H9 (cell line): ENCODE data around the gene PPHLN1. TPM values are rescaled to one million over a fixed set of nuclear protein-coding genes. Genes with fewer than 3 reads are reported as not detected.

Experiments
- DNase-seq: peaks from one replicate; pipeline ENCODE4 v3.0.0-alpha.2; 2017
- H2AFZ ChIP-seq: one replicate; pipeline ENCODE4 v1.6.1; 2013; ENCODE audit warnings: mild to moderate bottlenecking, low read length, control low read depth, moderate library complexity
- H2AK5ac ChIP-seq: 2 replicates; pipeline ENCODE4 v1.6.1; 2013; ENCODE audit warnings: low read length, control low read depth, mixed read lengths; ENCODE audit not compliant: insufficient read length
- H2BK120ac ChIP-seq: one replicate; pipeline ENCODE4 v1.6.1; 2013; ENCODE audit warnings: low read depth, mild to moderate bottlenecking, low read length, control low read depth, inconsistent platforms; ENCODE audit not compliant: poor library complexity, severe bottlenecking
- H2BK12ac ChIP-seq: 2 replicates; pipeline ENCODE4 v1.6.1; 2013; ENCODE audit warnings: low read length, control low read depth, mixed read lengths, low read depth; ENCODE audit not compliant: insufficient read length
- H2BK15ac ChIP-seq: 2 replicates; pipeline ENCODE4 v1.6.1; 2013; ENCODE audit warnings: low read depth, low read length, control low read depth
- H2BK20ac ChIP-seq: one replicate; pipeline ENCODE4 v1.6.1; 2013; ENCODE audit warnings: low read depth, mild to moderate bottlenecking, low read length, control low read depth, inconsistent platforms; ENCODE audit not compliant: poor library complexity, severe bottlenecking
- H2BK5ac ChIP-seq: 2 replicates; pipeline ENCODE4 v1.6.1; 2013; ENCODE audit warnings: low read length, control low read depth, mixed read lengths; ENCODE audit not compliant: insufficient read length
- H3K14ac ChIP-seq: 2 replicates; pipeline ENCODE4 v1.6.1; 2013; ENCODE audit warnings: low read length, control low read depth; ENCODE audit not compliant: insufficient read depth
- H3K18ac ChIP-seq: 2 replicates; pipeline ENCODE4 v1.6.1; 2013; ENCODE audit warnings: low read depth, mild to moderate bottlenecking, mixed read lengths, low read length, control low read depth; ENCODE audit not compliant: insufficient read length
- H3K23ac ChIP-seq: 2 replicates; pipeline ENCODE4 v1.6.1; 2013; ENCODE audit warnings: low read length, control low read depth, mixed read lengths, low read depth; ENCODE audit not compliant: insufficient read length
- H3K23me2 ChIP-seq: 2 replicates; pipeline ENCODE4 v1.6.1; 2013; ENCODE audit warnings: low read depth, mild to moderate bottlenecking, mixed read lengths, low read length, control low read depth; ENCODE audit not compliant: insufficient read length, poor library complexity, severe bottlenecking
- H3K27ac ChIP-seq: 2 replicates; pipeline ENCODE4 v1.5.1; 2013; ENCODE audit warnings: low read length, control low read depth, mixed read lengths, low read depth; ENCODE audit not compliant: insufficient read length
- H3K27me3 ChIP-seq: 2 replicates; pipeline ENCODE4 v1.6.1; 2013; ENCODE audit warnings: low read length, control low read depth, inconsistent platforms; ENCODE audit not compliant: insufficient read depth
- H3K4ac ChIP-seq: 2 replicates; pipeline ENCODE4 v1.6.1; 2013; ENCODE audit warnings: low read depth, mild to moderate bottlenecking, control low read depth, inconsistent platforms, low read length, moderate library complexity
- H3K4me1 ChIP-seq: 2 replicates; pipeline ENCODE4 v1.6.1; 2013; ENCODE audit warnings: low read length, control low read depth, inconsistent platforms; ENCODE audit not compliant: insufficient read depth
- H3K4me2 ChIP-seq: 2 replicates; pipeline ENCODE4 v1.6.1; 2013; ENCODE audit warnings: low read length, control low read depth, mixed read lengths; ENCODE audit not compliant: insufficient read length, insufficient read depth
- H3K56ac ChIP-seq: 2 replicates; pipeline ENCODE4 v1.6.1; 2013; ENCODE audit warnings: low read depth, mild to moderate bottlenecking, mixed read lengths, low read length, control low read depth; ENCODE audit not compliant: insufficient read length
- H3K79me1 ChIP-seq: 2 replicates; pipeline ENCODE4 v1.6.1; 2013; ENCODE audit warnings: low read depth, mild to moderate bottlenecking, moderate library complexity, low read length, control low read depth, inconsistent platforms; ENCODE audit not compliant: insufficient read depth, poor library complexity, severe bottlenecking
- H3K79me2 ChIP-seq: 2 replicates; pipeline ENCODE4 v1.6.1; 2013; ENCODE audit warnings: low read length, control low read depth, inconsistent platforms; ENCODE audit not compliant: insufficient read depth
- H3K9ac ChIP-seq: 2 replicates; pipeline ENCODE4 v1.6.1; 2013; ENCODE audit warnings: low read length, control low read depth, mixed read lengths; ENCODE audit not compliant: insufficient read length; ENCODE audit errors: extremely low read depth
- H3K9me3 ChIP-seq: one replicate; pipeline ENCODE4 v1.6.1; 2013; ENCODE audit warnings: low read depth, low read length, inconsistent platforms; ENCODE audit not compliant: control insufficient read depth
- H3T11ph ChIP-seq: one replicate; pipeline ENCODE4 v1.6.1; 2013; ENCODE audit warnings: mild to moderate bottlenecking, low read length, control low read depth, inconsistent platforms
- H4K20me1 ChIP-seq: one replicate; pipeline ENCODE4 v1.6.1; 2013; ENCODE audit not compliant: control insufficient read depth, insufficient read length, insufficient read depth
- H4K5ac ChIP-seq: 2 replicates; pipeline ENCODE4 v1.6.1; 2013; ENCODE audit warnings: low read depth, mild to moderate bottlenecking, mixed read lengths, low read length, control low read depth; ENCODE audit not compliant: insufficient read length
- H4K8ac ChIP-seq: replicated peaks from 2 replicates; pipeline ENCODE4 v1.6.1; 2013; ENCODE audit warnings: low read length, control low read depth, mixed read lengths, low read depth; ENCODE audit not compliant: insufficient read length
- H4K91ac ChIP-seq: 2 replicates; pipeline ENCODE4 v1.6.1; 2013; ENCODE audit warnings: low read depth, mild to moderate bottlenecking, moderate library complexity, mixed read lengths, low read length, control low read depth; ENCODE audit not compliant: insufficient read length
- H3K27ac Mint-ChIP-seq, 3 experiments: 2 replicates in 2 of 3; 3 replicates in 1 of 3; pipeline ENCODE4 v1.8.0; 2020 to 2021; ENCODE audit warnings: mixed read lengths in 3 of 3, mild to moderate bottlenecking in 1 of 3, moderate library complexity in 1 of 3
- H3K27me3 Mint-ChIP-seq: 2 replicates; pipeline ENCODE4 v1.8.0; 2021; ENCODE audit warnings: low read depth, mild to moderate bottlenecking, moderate library complexity, mixed read lengths
- H3K36me3 Mint-ChIP-seq, 3 experiments: 2 replicates in 2 of 3; 3 replicates in 1 of 3; pipeline ENCODE4 v1.8.0; 2020 to 2021; ENCODE audit warnings: low read depth in 3 of 3, mixed read lengths in 3 of 3; ENCODE audit not compliant: insufficient read depth in 1 of 3
- H3K4me1 Mint-ChIP-seq, 2 experiments: 2 replicates each; pipeline ENCODE4 v1.8.0; 2020; ENCODE audit warnings: mixed read lengths in 2 of 2
- H3K4me3 Mint-ChIP-seq, 2 experiments: 2 replicates in 1 of 2; 3 replicates in 1 of 2; pipeline ENCODE4 v1.8.0; 2020 to 2021; ENCODE audit warnings: mild to moderate bottlenecking in 2 of 2, mixed read lengths in 2 of 2, moderate library complexity in 1 of 2
- H3K9me3 Mint-ChIP-seq, 2 experiments: 2 replicates in 1 of 2; 3 replicates in 1 of 2; pipeline ENCODE4 v1.8.0; 2020; ENCODE audit warnings: mild to moderate bottlenecking in 2 of 2, mixed read lengths in 2 of 2, moderate library complexity in 1 of 2
- CTCF ChIP-seq: fragments of 200-600 bp; sonication (generic); conservative IDR thresholded peaks from 3 replicates; pipeline ENCODE4 v1.8.0; 2021; ENCODE audit warnings: antibody characterized with exemption, mild to moderate bottlenecking
- WGBS: extraction: QIAGEN DNeasy Blood & Tissue Kit; methylation state at CpG from one replicate; pipeline ENCODE4 v1.1.7; 2013; ENCODE audit warnings: missing lambda C conversion rate, low lambda C conversion rate, mixed read lengths; ENCODE audit not compliant: insufficient read length; ENCODE audit errors: extremely low coverage; 5-methylcytosine and 5-hydroxymethylcytosine counted together
- total RNA-seq: library from RNA; stranded (reverse); gene quantifications from 2 replicates; pipeline ENCODE4 v1.2.1, GENCODE V29; 2021

Gene PPHLN1
- total RNA-seq, 1 experiment from 2014 or later = 66.2 TPM

GRCh38 chr12:42462486-42462885 is 136.5 kb downstream of the PPHLN1 start:
- H3K4me3 Mint-ChIP-seq = no peak overlapping the region
- peaks cover 20 to 35% of the 10 kb centered on the region in 2 experiments for H3K4me1 Mint-ChIP-seq

More at GRCh38 chr12:42462486-42462885, 136.5 kb downstream of the PPHLN1 start:
- Histone ChIP-seq H3K79me1 (no peaks in the 10 kb centered on the region), H3K23me2 (no peaks in the 10 kb centered on the region), H3K79me2 (no peaks in the 10 kb centered on the region), H3T11ph (no peak overlapping the region), H3K4me2 (no peak overlapping the region), H2AK5ac (no peak overlapping the region), H3K4ac (no peak overlapping the region), H3K27ac (no peak overlapping the region), H2BK5ac (no peak overlapping the region), H2BK15ac (no peak overlapping the region), H3K18ac (no peak overlapping the region), H3K9ac (no peak overlapping the region), H4K8ac (no peak overlapping the region), H3K9me3 (no peaks in the 10 kb centered on the region), H4K5ac (no peak overlapping the region), H3K4me1 (peaks cover 13% of the 10 kb centered on the region), H3K56ac (no peak overlapping the region), H3K27me3 (no peaks in the 10 kb centered on the region), H2BK20ac (no peak overlapping the region), H2BK120ac (no peak overlapping the region), H2AFZ (no peak overlapping the region), H2BK12ac (no peak overlapping the region), H3K23ac (no peak overlapping the region), H3K14ac (no peak overlapping the region), H4K91ac (no peak overlapping the region), H4K20me1 (no peaks in the 10 kb centered on the region)
- peaks cover 2% of the 10 kb centered on the region; the same call in 1 of the 2 replicates for H3K27me3 Mint-ChIP-seq
- DNase-seq = no peak
- no peaks in the 10 kb centered on the region for H3K9me3 Mint-ChIP-seq
- no CpG with 5 or more reads among the region's 3 CpGs for WGBS
- H3K36me3 Mint-ChIP-seq = peaks cover 66 to 92% (median 92%) of the 10 kb centered on the region in 3 experiments
- H3K27ac Mint-ChIP-seq = peak overlapping the region in 1 of 3 experiments; percentile 60; a peak in 1 of 7 replicates
- no peak for TF ChIP-seq CTCF
